Measurements from ENCODE around the gene STXBP6.

The STXBP6 gene

GRCh38 chr14:24990050-24990449 lies 59.9 kb downstream of the STXBP6 start:
- no peaks in the 10 kb centered on the region for H4K20me1 ChIP-seq (ENCODE audit: control insufficient read depth, insufficient read depth, low read depth, low read length)
- H3K4me1 ChIP-seq (ENCODE audit: control insufficient read depth, low read length), result no peaks in the 10 kb centered on the region
- H3K79me2 ChIP-seq (ENCODE audit: control insufficient read depth, low read length), result no peaks in the 10 kb centered on the region
- no peaks in the 10 kb centered on the region for H3F3A ChIP-seq (ENCODE audit: control insufficient read depth, insufficient read depth)
- no peaks in the 10 kb centered on the region for H3K9me2 ChIP-seq (replicated peaks; ENCODE audit: control insufficient read depth, low read length)
- H3K27ac ChIP-seq (ENCODE audit: low read depth, low read length), result no peak overlapping the region
- no peak overlapping the region for H3K4me3 ChIP-seq (ENCODE audit: low read length)
- TF ChIP-seq EZH2phosphoT487 (IDR thresholded peaks at IDR 0.05; ENCODE audit: borderline replicate concordance, low read length), result no peak
- TF ChIP-seq CTCF (IDR thresholded peaks at IDR 0.05; ENCODE audit: low read depth, low read length, poor library complexity, severe bottlenecking), result no peak
- H3K36me3 ChIP-seq (ENCODE audit: control insufficient read depth, low read length), result no peaks in the 10 kb centered on the region
- no peaks in the 10 kb centered on the region for H3K27me3 ChIP-seq (ENCODE audit: control insufficient read depth, low read length)
- no peak overlapping the region for H3K4me2 ChIP-seq (ENCODE audit: low read length)
- no peaks in the 10 kb centered on the region for H3K9me3 ChIP-seq (ENCODE audit: control insufficient read depth, insufficient read depth, low read length)

- H3K4me2 ChIP-seq (ENCODE audit: low read length), result no peak overlapping the region
- TF ChIP-seq EZH2phosphoT487 (IDR thresholded peaks at IDR 0.05; ENCODE audit: borderline replicate concordance, low read length) (no peak), CTCF (IDR thresholded peaks at IDR 0.05; ENCODE audit: low read depth, low read length, poor library complexity, severe bottlenecking) (no peak)
- no peaks in the 10 kb centered on the region for H3K4me1 ChIP-seq (ENCODE audit: control insufficient read depth, low read length)
- no peaks in the 10 kb centered on the region for H3K9me2 ChIP-seq (replicated peaks; ENCODE audit: control insufficient read depth, low read length)
- H3K27ac ChIP-seq (ENCODE audit: low read depth, low read length), result no peak overlapping the region
- H3F3A ChIP-seq (ENCODE audit: control insufficient read depth, insufficient read depth), result no peaks in the 10 kb centered on the region
- H4K20me1 ChIP-seq (ENCODE audit: control insufficient read depth, insufficient read depth, low read depth, low read length), result no peaks in the 10 kb centered on the region
- no peaks in the 10 kb centered on the region for H3K36me3 ChIP-seq (ENCODE audit: control insufficient read depth, low read length)
- H3K27me3 ChIP-seq (ENCODE audit: control insufficient read depth, low read length), result no peaks in the 10 kb centered on the region
- H3K9me3 ChIP-seq (ENCODE audit: control insufficient read depth, insufficient read depth, low read length), result no peaks in the 10 kb centered on the region
- H3K79me2 ChIP-seq (ENCODE audit: control insufficient read depth, low read length), result no peaks in the 10 kb centered on the region
- no peak overlapping the region for H3K4me3 ChIP-seq (ENCODE audit: low read length)
These were observed 61.2 kb downstream of the STXBP6 start for GRCh38 chr14:24988760-24989159.

- Histone ChIP-seq H4K20me1 (ENCODE audit: control insufficient read depth, insufficient read depth, low read depth, low read length) (no peaks in the 10 kb centered on the region), H3K27ac (ENCODE audit: low read depth, low read length) (no peak overlapping the region), H3K27me3 (ENCODE audit: control insufficient read depth, low read length) (no peaks in the 10 kb centered on the region), H3K4me1 (ENCODE audit: control insufficient read depth, low read length) (no peaks in the 10 kb centered on the region), H3F3A (ENCODE audit: control insufficient read depth, insufficient read depth) (no peaks in the 10 kb centered on the region), H3K4me2 (ENCODE audit: low read length) (no peak overlapping the region), H3K36me3 (ENCODE audit: control insufficient read depth, low read length) (no peaks in the 10 kb centered on the region), H3K9me3 (ENCODE audit: control insufficient read depth, insufficient read depth, low read length) (no peaks in the 10 kb centered on the region), H3K79me2 (ENCODE audit: control insufficient read depth, low read length) (no peaks in the 10 kb centered on the region), H3K9me2 (replicated peaks; ENCODE audit: control insufficient read depth, low read length) (no peaks in the 10 kb centered on the region), H3K4me3 (ENCODE audit: low read length) (no peak overlapping the region)
- TF ChIP-seq CTCF (IDR thresholded peaks at IDR 0.05; ENCODE audit: low read depth, low read length, poor library complexity, severe bottlenecking) (no peak), EZH2phosphoT487 (IDR thresholded peaks at IDR 0.05; ENCODE audit: borderline replicate concordance, low read length) (no peak)
These were observed 63.6 kb downstream of the STXBP6 start for GRCh38 chr14:24986206-24986893.
